ENCODE data around the gene PLXNB3. TPM values are rescaled to one million over a fixed set of nuclear protein-coding genes. Genes with fewer than 3 reads are reported as not detected.

PLXNB3 gene
- total RNA-seq, 1 experiment from 2014 or later: 0.16 TPM

DNA sequence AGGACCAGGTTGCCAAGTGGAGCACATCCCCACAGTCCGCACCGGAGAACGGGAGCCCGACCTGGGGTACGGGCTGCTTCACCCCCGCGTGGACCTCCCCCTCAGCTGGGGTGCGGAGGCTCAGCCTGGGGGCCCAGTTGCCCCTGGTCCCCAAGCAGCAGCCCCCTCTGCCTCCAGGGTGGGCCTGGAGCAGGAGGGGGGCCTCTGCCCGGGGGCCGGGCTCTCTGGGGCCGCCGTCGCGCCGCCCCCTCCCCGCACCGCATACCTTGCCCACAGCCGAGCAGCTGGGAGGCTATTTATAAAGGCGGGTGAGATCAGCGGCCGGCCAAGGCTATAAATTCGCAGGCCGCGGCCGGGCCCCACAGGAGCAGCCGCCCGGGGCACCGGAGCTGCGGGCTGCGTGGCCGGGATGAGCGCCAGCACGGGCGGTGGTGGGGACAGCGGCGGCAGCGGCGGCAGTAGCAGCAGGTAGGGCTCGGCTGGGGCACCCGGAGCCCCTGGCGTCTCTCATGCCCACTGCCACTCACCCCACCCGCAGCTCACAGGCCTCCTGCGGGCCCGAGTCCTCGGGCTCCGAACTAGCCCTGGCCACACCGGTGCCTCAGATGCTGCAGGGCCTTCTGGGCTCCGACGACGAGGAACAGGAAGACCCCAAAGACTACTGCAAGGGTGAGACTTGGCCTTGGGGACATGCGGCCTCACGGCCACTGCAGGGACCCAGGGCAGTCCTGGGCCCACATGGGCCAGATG is 16.8 kb downstream of the PLXNB3 start, which contains the start of gene SRPK3:
Gene SRPK3, plus strand, starts transcription at position 364 of the 750 bp plus-strand sequence. Its CDS starts 46 bp downstream, at position 410.
- POLR2A ChIA-PET: no interaction called here

DNA sequence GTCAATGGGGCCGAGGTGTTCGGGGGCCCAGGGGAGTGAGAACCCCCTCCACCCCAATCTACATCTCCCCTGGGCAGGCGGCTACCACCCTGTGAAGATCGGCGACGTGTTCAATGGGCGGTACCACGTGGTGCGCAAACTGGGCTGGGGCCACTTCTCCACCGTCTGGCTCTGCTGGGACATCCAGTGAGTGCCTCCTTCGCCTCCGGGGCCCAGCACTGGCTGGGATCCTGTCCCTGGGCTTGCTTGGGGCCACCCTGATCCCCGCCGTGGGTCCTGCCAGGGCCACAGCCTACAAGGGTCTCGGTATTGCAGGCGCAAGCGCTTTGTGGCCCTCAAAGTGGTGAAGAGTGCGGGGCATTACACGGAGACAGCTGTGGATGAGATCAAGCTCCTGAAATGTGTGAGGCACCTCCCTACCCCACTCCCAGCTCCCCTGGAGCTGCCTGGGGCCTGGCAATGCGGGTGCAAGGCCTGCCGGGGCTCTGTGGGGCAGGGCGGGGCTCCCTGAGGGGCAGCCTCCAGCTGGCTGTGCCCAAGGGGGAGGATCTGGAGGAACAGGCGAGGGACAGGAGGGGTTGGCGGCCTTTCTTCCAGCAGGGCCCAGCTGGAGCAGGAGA is 17.5 kb downstream of the PLXNB3 start:
- H3K27ac Mint-ChIP-seq (ENCODE audit: unreplicated experiment): no peak overlapping the region
- H3K27me3 Mint-ChIP-seq (ENCODE audit: insufficient read depth, unreplicated experiment): no peaks in the 10 kb centered on the region
- Histone ChIP-seq H3K4me3 (ENCODE audit: low read depth, low read length) (no peak overlapping the region), H3K9me3 (no peaks in the 10 kb centered on the region), H3K27me3 (replicated peaks; ENCODE audit: control insufficient read depth, insufficient read depth, low read length) (no peaks in the 10 kb centered on the region), H3K36me3 (ENCODE audit: control insufficient read depth, insufficient read depth, low read length) (no peaks in the 10 kb centered on the region), H3K4me1 (no peaks in the 10 kb centered on the region)
- peaks cover 6% of the 10 kb centered on the region for H3K36me3 Mint-ChIP-seq (ENCODE audit: insufficient read depth, unreplicated experiment)
- intact Hi-C loops (cut with micrococcal nuclease; ENCODE audit: unreplicated experiment): no loop called here
- DNase-seq: no peak
- H3K4me3 Mint-ChIP-seq (ENCODE audit: unreplicated experiment): no peak overlapping the region
- TF ChIP-seq, protein P1, sequence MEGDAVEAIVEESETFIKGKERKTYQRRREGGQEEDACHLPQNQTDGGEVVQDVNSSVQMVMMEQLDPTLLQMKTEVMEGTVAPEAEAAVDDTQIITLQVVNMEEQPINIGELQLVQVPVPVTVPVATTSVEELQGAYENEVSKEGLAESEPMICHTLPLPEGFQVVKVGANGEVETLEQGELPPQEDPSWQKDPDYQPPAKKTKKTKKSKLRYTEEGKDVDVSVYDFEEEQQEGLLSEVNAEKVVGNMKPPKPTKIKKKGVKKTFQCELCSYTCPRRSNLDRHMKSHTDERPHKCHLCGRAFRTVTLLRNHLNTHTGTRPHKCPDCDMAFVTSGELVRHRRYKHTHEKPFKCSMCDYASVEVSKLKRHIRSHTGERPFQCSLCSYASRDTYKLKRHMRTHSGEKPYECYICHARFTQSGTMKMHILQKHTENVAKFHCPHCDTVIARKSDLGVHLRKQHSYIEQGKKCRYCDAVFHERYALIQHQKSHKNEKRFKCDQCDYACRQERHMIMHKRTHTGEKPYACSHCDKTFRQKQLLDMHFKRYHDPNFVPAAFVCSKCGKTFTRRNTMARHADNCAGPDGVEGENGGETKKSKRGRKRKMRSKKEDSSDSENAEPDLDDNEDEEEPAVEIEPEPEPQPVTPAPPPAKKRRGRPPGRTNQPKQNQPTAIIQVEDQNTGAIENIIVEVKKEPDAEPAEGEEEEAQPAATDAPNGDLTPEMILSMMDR (IDR thresholded peaks at IDR 0.05; ENCODE audit: insufficient read depth in 1 of 2, low read depth in 1 of 2, low read length in 1 of 2, severe bottlenecking in 1 of 2, unreplicated experiment in 1 of 2): no peak
- POLR2A ChIA-PET: no interaction called here
- no peaks in the 10 kb centered on the region for H3K4me1 Mint-ChIP-seq (ENCODE audit: low read depth, unreplicated experiment)
- no TSS peak for BruUV-seq (replicated peaks)
- no peaks in the 10 kb centered on the region for H3K9me3 Mint-ChIP-seq (ENCODE audit: unreplicated experiment)
- CTCF ChIA-PET: interaction anchor here (0.6 kb wide), 1 partner anchor 132 kb away, joined by 3 read pairs; no protein-coding TSS in a partner anchor

More for the DNA sequence above, 16.8 kb downstream of the PLXNB3 start, which contains the start of gene SRPK3:
- Mint-ChIP-seq H3K4me1 (ENCODE audit: low read depth, unreplicated experiment) (no peaks in the 10 kb centered on the region), H3K27me3 (ENCODE audit: insufficient read depth, unreplicated experiment) (no peaks in the 10 kb centered on the region), H3K4me3 (ENCODE audit: unreplicated experiment) (no peak within 1 kb of the TSS), H3K9me3 (ENCODE audit: unreplicated experiment) (no peaks in the 10 kb centered on the region), H3K36me3 (ENCODE audit: insufficient read depth, unreplicated experiment) (peaks cover 6% of the 10 kb centered on the region), H3K27ac (ENCODE audit: unreplicated experiment) (no peak within 1 kb of the TSS)
- no TSS peak for BruUV-seq (replicated peaks)
- Histone ChIP-seq H3K4me1 (no peaks in the 10 kb centered on the region), H3K9me3 (no peaks in the 10 kb centered on the region), H3K36me3 (ENCODE audit: control insufficient read depth, insufficient read depth, low read length) (no peaks in the 10 kb centered on the region), H3K27me3 (replicated peaks; ENCODE audit: control insufficient read depth, insufficient read depth, low read length) (no peaks in the 10 kb centered on the region), H3K4me3 (ENCODE audit: low read depth, low read length) (no peak within 1 kb of the TSS)
- CTCF ChIA-PET: interaction anchor here (0.6 kb wide), 1 partner anchor 131 kb away, joined by 3 read pairs; no protein-coding TSS in a partner anchor
- intact Hi-C loops (cut with micrococcal nuclease; ENCODE audit: unreplicated experiment): no loop called here
- TF ChIP-seq, protein P1 (IDR thresholded peaks at IDR 0.05; ENCODE audit: insufficient read depth in 1 of 2, low read depth in 1 of 2, low read length in 1 of 2, severe bottlenecking in 1 of 2, unreplicated experiment in 1 of 2): no peak
- DNase-seq: no peak

DNA sequence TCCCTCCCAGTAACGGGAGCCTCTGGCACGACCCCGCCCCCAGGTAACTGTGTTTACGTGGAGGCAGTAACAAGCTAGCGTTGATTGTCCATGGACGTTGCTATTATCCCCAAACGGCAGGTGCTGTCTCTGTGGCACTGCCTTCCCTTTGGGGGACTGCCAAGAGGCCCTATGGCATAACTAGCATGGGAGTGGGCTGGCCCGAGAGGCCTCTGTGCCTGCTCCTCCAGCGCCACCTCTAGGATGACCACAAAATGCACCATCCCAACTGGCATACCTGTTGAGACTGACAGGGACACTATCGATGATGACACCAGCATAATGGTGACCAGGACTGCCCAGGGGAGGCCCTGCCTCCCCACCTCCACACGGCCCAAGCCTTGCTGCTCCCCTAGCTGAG is 18.3 kb downstream of the PLXNB3 start:
- ChIA-PET CTCF (no interaction called here), POLR2A (no interaction called here)
- Histone ChIP-seq H3K4me3 (ENCODE audit: low read depth, low read length) (no peak overlapping the region), H3K9me3 (no peaks in the 10 kb centered on the region), H3K4me1 (no peaks in the 10 kb centered on the region), H3K27me3 (replicated peaks; ENCODE audit: control insufficient read depth, insufficient read depth, low read length) (no peaks in the 10 kb centered on the region), H3K36me3 (ENCODE audit: control insufficient read depth, insufficient read depth, low read length) (no peaks in the 10 kb centered on the region)
- H3K9me3 Mint-ChIP-seq (ENCODE audit: unreplicated experiment): no peaks in the 10 kb centered on the region
- no peaks in the 10 kb centered on the region for H3K4me1 Mint-ChIP-seq (ENCODE audit: low read depth, unreplicated experiment)
- TF ChIP-seq, protein P1 (IDR thresholded peaks at IDR 0.05; ENCODE audit: insufficient read depth in 1 of 2, low read depth in 1 of 2, low read length in 1 of 2, severe bottlenecking in 1 of 2, unreplicated experiment in 1 of 2): no peak
- H3K4me3 Mint-ChIP-seq (ENCODE audit: unreplicated experiment): no peak overlapping the region
- DNase-seq: no peak
- H3K36me3 Mint-ChIP-seq (ENCODE audit: insufficient read depth, unreplicated experiment): peaks cover 6% of the 10 kb centered on the region
- intact Hi-C loops (cut with micrococcal nuclease; ENCODE audit: unreplicated experiment): no loop called here
- no peak overlapping the region for H3K27ac Mint-ChIP-seq (ENCODE audit: unreplicated experiment)
- BruUV-seq (replicated peaks): no TSS peak
- no peaks in the 10 kb centered on the region for H3K27me3 Mint-ChIP-seq (ENCODE audit: insufficient read depth, unreplicated experiment)
